ENCODE results near the gene CDK11B.

- TF ChIP-seq CTCF (IDR thresholded peaks at IDR 0.05) (no peak), EZH2 (IDR thresholded peaks at IDR 0.05) (no peak), EZH2phosphoT487 (IDR thresholded peaks at IDR 0.05) (no peak)
Observed at GRCh38 chr1:1605034-1605591, 53.7 kb downstream of the CDK11B start.
